ENCODE data around the gene VAMP5. TPM values are rescaled to one million over a fixed set of nuclear protein-coding genes. Genes with fewer than 3 reads are reported as not detected.

The VAMP5 gene
- total and polyA plus RNA-seq, 9 of the 15 experiments (the other 6 are each of a cell fraction or from before 2014, with no cell fraction given), result 0.54 to 1.9 (median 1.5) TPM; not detected in 2

- TF ChIP-seq MGA (IDR thresholded peaks at IDR 0.05), result no peak
These were observed 31.0 kb upstream of the VAMP5 start (continued) for GRCh38 chr2:85553184-85553583.

Measured in K562 (cell line).